ENCODE measurements around the gene TRIOBP. TPM values are rescaled to one million over a fixed set of nuclear protein-coding genes. Genes with fewer than 3 reads are reported as not detected.

The TRIOBP gene
- total RNA-seq, 1 donor from 2014 or later = 85.0 TPM

DNA sequence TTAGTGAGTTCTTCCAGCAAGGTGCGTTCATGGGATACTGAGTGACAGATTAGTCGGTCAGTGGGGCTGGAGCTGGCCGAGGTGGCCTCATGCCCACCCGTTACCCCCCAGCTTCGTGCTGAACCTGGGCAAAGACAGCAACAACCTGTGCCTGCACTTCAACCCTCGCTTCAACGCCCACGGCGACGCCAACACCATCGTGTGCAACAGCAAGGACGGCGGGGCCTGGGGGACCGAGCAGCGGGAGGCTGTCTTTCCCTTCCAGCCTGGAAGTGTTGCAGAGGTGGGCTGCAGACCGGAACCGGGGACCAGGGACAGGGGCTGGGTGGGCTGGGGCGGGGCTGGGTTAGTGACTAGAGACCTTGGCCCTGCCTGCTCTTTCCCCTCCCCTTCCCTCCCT is 18.5 kb upstream of the TRIOBP start:
- Histone ChIP-seq H3K4me3 (no peak overlapping the region), H3K36me3 (no peaks in the 10 kb centered on the region), H3K27me3 (no peaks in the 10 kb centered on the region), H3K4me1 (peaks cover 46% of the 10 kb centered on the region), H3K9me3 (no peaks in the 10 kb centered on the region), H3K27ac (no peak overlapping the region)
- intact Hi-C loops (cut with DNase I) = no loop called here
- no peak for DNase-seq
- TF ChIP-seq, protein P1, sequence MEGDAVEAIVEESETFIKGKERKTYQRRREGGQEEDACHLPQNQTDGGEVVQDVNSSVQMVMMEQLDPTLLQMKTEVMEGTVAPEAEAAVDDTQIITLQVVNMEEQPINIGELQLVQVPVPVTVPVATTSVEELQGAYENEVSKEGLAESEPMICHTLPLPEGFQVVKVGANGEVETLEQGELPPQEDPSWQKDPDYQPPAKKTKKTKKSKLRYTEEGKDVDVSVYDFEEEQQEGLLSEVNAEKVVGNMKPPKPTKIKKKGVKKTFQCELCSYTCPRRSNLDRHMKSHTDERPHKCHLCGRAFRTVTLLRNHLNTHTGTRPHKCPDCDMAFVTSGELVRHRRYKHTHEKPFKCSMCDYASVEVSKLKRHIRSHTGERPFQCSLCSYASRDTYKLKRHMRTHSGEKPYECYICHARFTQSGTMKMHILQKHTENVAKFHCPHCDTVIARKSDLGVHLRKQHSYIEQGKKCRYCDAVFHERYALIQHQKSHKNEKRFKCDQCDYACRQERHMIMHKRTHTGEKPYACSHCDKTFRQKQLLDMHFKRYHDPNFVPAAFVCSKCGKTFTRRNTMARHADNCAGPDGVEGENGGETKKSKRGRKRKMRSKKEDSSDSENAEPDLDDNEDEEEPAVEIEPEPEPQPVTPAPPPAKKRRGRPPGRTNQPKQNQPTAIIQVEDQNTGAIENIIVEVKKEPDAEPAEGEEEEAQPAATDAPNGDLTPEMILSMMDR (IDR thresholded peaks at IDR 0.05) = no peak
- ATAC-seq = no peak

DNA sequence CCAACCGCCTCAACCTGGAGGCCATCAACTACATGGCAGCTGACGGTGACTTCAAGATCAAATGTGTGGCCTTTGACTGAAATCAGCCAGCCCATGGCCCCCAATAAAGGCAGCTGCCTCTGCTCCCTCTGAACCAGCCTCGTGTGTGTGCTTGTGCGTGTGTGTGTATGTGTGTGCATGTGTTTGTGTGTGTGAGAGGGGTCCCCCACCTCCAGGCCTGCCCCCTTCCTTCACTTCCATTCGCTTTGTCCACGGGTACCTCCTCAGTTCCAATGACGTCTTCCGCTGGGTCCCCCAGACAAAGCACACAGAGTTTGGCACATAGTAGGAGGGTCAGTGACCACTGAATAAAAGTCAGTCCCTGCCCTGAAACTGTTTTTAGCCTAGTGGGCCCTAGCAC is 17.2 kb upstream of the TRIOBP start:
- ATAC-seq = no peak
- Histone ChIP-seq H3K36me3 (no peaks in the 10 kb centered on the region), H3K27ac (no peak overlapping the region), H3K9me3 (no peaks in the 10 kb centered on the region), H3K27me3 (no peaks in the 10 kb centered on the region), H3K4me1 (peaks cover 36% of the 10 kb centered on the region), H3K4me3 (no peak overlapping the region)
- DNase-seq = no peak
- TF ChIP-seq, protein P1 (IDR thresholded peaks at IDR 0.05) = no peak
- intact Hi-C loops (cut with DNase I) = loop anchor here (10.0 kb wide), 1 partner anchor 45 kb away; the partner anchor contains the start of gene SH3BP1

DNA sequence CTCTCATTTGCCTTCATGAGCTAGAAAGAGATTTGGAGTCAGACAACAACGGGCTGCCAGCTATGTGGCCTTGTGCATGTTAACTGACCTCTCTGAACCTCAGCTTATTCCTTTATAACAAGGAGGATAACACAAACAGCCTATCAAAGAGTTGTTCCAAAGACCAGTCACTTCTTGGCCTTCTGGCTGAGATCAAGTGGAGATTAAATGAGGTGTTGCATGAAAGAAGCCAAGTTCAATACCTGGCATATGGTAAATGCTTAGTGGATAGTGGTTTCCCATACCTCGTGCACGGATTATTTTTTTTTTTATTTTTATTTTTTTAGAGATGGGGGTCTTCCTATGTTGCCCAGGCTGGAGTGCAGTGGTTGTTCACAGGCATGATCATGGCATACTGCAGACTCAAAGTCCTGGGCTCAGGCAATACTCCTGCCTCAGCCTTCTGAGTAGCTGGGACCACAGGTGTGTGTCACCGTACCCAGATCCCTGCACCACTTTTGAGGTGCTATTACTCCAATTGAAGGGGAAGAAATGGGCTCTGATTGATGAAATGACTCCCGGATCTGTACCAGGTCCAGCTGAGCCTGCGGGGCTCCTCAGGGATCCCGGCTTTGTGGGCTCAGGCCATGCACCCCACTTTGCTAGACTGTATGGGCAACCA is 16.5 kb upstream of the TRIOBP start:
- Histone ChIP-seq H3K4me3 (no peak overlapping the region), H3K4me1 (peaks cover 30% of the 10 kb centered on the region), H3K27ac (no peak overlapping the region), H3K9me3 (no peaks in the 10 kb centered on the region), H3K27me3 (no peaks in the 10 kb centered on the region), H3K36me3 (no peaks in the 10 kb centered on the region)
- ATAC-seq = no peak
- no peak for DNase-seq
- intact Hi-C loops (cut with DNase I) = loop anchor here (10.0 kb wide), 1 partner anchor 46 kb away; the partner anchor contains the start of gene SH3BP1
- TF ChIP-seq, protein P1 (IDR thresholded peaks at IDR 0.05) = no peak

DNA sequence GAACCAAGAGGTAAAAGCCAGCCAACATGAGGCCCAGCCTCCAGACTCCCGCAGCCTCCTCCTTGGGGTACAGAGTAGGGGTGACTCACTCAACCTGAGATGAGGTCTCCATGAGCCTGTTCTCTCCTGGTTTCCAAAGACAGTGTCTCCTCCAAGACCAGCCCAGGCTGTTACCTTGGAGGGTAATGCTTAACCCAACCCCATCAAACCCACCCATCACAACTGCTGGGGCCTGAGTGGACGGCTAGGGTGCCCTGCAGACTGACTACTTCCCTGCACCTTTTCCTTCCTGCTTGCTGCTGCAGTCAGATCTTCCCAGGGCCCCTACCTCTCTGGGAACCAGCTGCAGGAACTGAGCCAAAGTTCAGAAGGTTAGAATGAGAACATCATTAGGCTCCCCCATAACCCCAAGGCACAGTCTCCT is 15.8 kb upstream of the TRIOBP start:
- Histone ChIP-seq H3K9me3 (no peaks in the 10 kb centered on the region), H3K4me1 (peaks cover 25% of the 10 kb centered on the region), H3K27ac (no peak overlapping the region), H3K36me3 (no peaks in the 10 kb centered on the region), H3K27me3 (no peaks in the 10 kb centered on the region), H3K4me3 (no peak overlapping the region)
- intact Hi-C loops (cut with DNase I) = loop anchor here (10.0 kb wide), 1 partner anchor 46 kb away; the partner anchor contains the start of gene SH3BP1
- ATAC-seq (no peak), DNase-seq (no peak)
- TF ChIP-seq, protein P1 (IDR thresholded peaks at IDR 0.05) = no peak

DNA sequence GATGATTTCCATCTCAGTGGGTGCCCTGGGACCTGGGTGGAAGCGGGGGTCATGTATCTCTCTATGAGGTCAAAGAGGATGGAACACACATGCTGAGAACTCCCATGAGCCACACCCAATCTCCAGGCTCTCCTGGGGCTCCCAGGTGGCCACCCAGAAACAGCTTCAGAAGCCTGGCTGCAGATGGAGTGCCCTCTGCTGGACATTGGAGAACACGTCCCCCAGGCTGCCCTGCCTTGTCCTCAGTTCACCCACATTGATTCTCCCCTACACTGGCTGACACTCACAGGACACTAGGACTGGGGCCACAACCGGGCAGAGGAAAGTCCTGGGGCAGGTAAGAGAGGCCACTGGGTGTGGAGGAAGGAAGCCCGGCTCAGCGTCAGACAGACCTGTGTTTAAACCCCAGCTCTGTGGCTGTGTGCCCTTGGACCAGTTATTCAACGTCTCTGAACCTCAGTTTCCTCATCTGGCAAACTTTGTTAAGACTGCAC is 15.2 kb upstream of the TRIOBP start:
- no peak overlapping the region for H3K27ac ChIP-seq
- TF ChIP-seq, protein P1 (IDR thresholded peaks at IDR 0.05) = peak; percentile 88
- peak; percentile 75 for ATAC-seq
- no peaks in the 10 kb centered on the region for H3K36me3 ChIP-seq
- DNase-seq = peak; percentile 82
- H3K27me3 ChIP-seq = no peaks in the 10 kb centered on the region
- no peak overlapping the region for H3K4me3 ChIP-seq
- H3K9me3 ChIP-seq = no peaks in the 10 kb centered on the region
- peaks cover 19% of the 10 kb centered on the region for H3K4me1 ChIP-seq
- intact Hi-C loops (cut with DNase I) = loop anchor here (10.0 kb wide), 1 partner anchor 47 kb away; the partner anchor contains the start of gene SH3BP1
